HFF-Myc (cell line): Measurements from ENCODE around the gene GYPE.
"Not testable (repeated sequence)": the region's sequence is repeated elsewhere in the genome, so short reads cannot be mapped to it uniquely, and the experiment has no call there.

ENCODE experiments used
- DNase-seq: peaks from one replicate; pipeline ENCODE4 v3.0.0-alpha.2; 2011; ENCODE audit warnings: low read depth; ENCODE audit errors: extremely low read depth
- H3K4me3 ChIP-seq: replicated peaks from 2 replicates; pipeline ENCODE4 v1.5.1; 2011; ENCODE audit warnings: low read depth, mild to moderate bottlenecking, control low read depth, low read length
- CTCF ChIP-seq: IDR thresholded peaks from 2 replicates; pipeline ENCODE4 v1.5.1; 2012; ENCODE audit warnings: mild to moderate bottlenecking, low read depth, low read length, control low read depth; ENCODE audit errors: missing control alignments

Gene GYPE

GRCh38 chr4:143907811-143908210 is 2.5 kb upstream of the GYPE start:
- DNase-seq, H3K4me3 ChIP-seq: not testable (repeated sequence)
- TF ChIP-seq CTCF = peak; percentile 29

GRCh38 chr4:143904431-143904830 is 928 bp downstream of the GYPE start:
- DNase-seq, H3K4me3 ChIP-seq: not testable (repeated sequence)

GRCh38 chr4:143890323-143890722 is 15.0 kb downstream of the GYPE start:
- not testable (repeated sequence) for DNase-seq, H3K4me3 ChIP-seq

GRCh38 chr4:143888189-143888588 is 17.2 kb downstream of the GYPE start:
- not testable (repeated sequence) for H3K4me3 ChIP-seq, DNase-seq

GRCh38 chr4:143884965-143885364 is 20.4 kb downstream of the GYPE start:
- not testable (repeated sequence) for H3K4me3 ChIP-seq, DNase-seq

GRCh38 chr4:143883529-143883928 is 21.8 kb downstream of the GYPE start:
- no peak for TF ChIP-seq CTCF
- no peak overlapping the region for H3K4me3 ChIP-seq
- no peak for DNase-seq

GRCh38 chr4:143882892-143883291 is 22.5 kb downstream of the GYPE start:
- TF ChIP-seq CTCF = no peak
- H3K4me3 ChIP-seq = no peak overlapping the region
- no peak for DNase-seq

GRCh38 chr4:143879561-143879960 is 25.8 kb downstream of the GYPE start:
- DNase-seq, H3K4me3 ChIP-seq: not testable (repeated sequence)

- not testable (repeated sequence) for H3K4me3 ChIP-seq, DNase-seq
Observed at GRCh38 chr4:143875357-143875756, 30.0 kb downstream of the GYPE start.

- DNase-seq, H3K4me3 ChIP-seq: not testable (repeated sequence)
Observed at GRCh38 chr4:143870523-143871268, 34.7 kb downstream of the GYPE start.

GRCh38 chr4:143869925-143870324 is 35.4 kb downstream of the GYPE start:
- not testable (repeated sequence) for DNase-seq, H3K4me3 ChIP-seq

- DNase-seq, H3K4me3 ChIP-seq: not testable (repeated sequence)
Observed at GRCh38 chr4:143862716-143863115, 42.6 kb downstream of the GYPE start.
